Measurements from ENCODE around the gene DUSP15.

GRCh38 chr20:31838646-31839292 lies 31.6 kb downstream of the DUSP15 start:
- TF ChIP-seq ZNF565 (CRISPR knock-in tag; conservative IDR thresholded peaks at IDR 0.05; ENCODE audit: low read depth) (no peak), CREB5 (CRISPR knock-in tag; IDR thresholded peaks at IDR 0.05; ENCODE audit: low read depth) (no peak), ZFP3 (CRISPR knock-in tag; IDR thresholded peaks at IDR 0.05) (no peak), ARNTL (CRISPR knock-in tag; IDR thresholded peaks at IDR 0.05; ENCODE audit: borderline replicate concordance, low read depth) (no peak)
- TF ChIP-seq, protein P1, sequence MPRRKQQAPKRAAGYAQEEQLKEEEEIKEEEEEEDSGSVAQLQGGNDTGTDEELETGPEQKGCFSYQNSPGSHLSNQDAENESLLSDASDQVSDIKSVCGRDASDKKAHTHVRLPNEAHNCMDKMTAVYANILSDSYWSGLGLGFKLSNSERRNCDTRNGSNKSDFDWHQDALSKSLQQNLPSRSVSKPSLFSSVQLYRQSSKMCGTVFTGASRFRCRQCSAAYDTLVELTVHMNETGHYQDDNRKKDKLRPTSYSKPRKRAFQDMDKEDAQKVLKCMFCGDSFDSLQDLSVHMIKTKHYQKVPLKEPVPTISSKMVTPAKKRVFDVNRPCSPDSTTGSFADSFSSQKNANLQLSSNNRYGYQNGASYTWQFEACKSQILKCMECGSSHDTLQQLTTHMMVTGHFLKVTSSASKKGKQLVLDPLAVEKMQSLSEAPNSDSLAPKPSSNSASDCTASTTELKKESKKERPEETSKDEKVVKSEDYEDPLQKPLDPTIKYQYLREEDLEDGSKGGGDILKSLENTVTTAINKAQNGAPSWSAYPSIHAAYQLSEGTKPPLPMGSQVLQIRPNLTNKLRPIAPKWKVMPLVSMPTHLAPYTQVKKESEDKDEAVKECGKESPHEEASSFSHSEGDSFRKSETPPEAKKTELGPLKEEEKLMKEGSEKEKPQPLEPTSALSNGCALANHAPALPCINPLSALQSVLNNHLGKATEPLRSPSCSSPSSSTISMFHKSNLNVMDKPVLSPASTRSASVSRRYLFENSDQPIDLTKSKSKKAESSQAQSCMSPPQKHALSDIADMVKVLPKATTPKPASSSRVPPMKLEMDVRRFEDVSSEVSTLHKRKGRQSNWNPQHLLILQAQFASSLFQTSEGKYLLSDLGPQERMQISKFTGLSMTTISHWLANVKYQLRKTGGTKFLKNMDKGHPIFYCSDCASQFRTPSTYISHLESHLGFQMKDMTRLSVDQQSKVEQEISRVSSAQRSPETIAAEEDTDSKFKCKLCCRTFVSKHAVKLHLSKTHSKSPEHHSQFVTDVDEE (CRISPR knock-in tag; IDR thresholded peaks at IDR 0.05): no peak

All from SK-N-SH treated with all-trans-retinoic acid at 6 μM for 48 hours (cell line).